ENCODE measurements around the gene GABRD. TPM values are rescaled to one million over a fixed set of nuclear protein-coding genes. Genes with fewer than 3 reads are reported as not detected.

GABRD gene
- total and polyA plus RNA-seq, 10 of the 15 experiments (the other 5 are each of a cell fraction or from before 2014, with no cell fraction given): not detected

- TF ChIP-seq SRF (IDR thresholded peaks at IDR 0.05; ENCODE audit: low read depth in 2 of 2, low read length in 2 of 2): no peak
- TF ChIP-seq BCL3 (IDR thresholded peaks at IDR 0.05; ENCODE audit: borderline replicate concordance, insufficient read depth, low read depth, low read length, poor library complexity, severe bottlenecking): peak; percentile 73
- Histone ChIP-seq H3K36me3 (ENCODE audit: control insufficient read depth in 2 of 2, insufficient read depth in 2 of 2, low read length in 1 of 2) (no peaks in the 10 kb centered on the region), H3K9ac (ENCODE audit: control insufficient read depth, insufficient read depth, low read length) (no peak overlapping the region), H3K4me1 (ENCODE audit: control insufficient read depth, insufficient read depth, low read length) (no peaks in the 10 kb centered on the region), H3K27me3 (replicated peaks in 1 of 2; ENCODE audit: control insufficient read depth in 2 of 2, insufficient read depth in 2 of 2, low read length in 1 of 2) (peaks cover 0 to 3% of the 10 kb centered on the region in 2 experiments; a peak in 3 of 4 replicates), H2AFZ (ENCODE audit: control insufficient read depth, low read depth, low read length) (no peak overlapping the region), H3K27ac (ENCODE audit: control insufficient read depth, insufficient read depth) (no peak overlapping the region), H3K9me3 (replicated peaks; ENCODE audit: control insufficient read depth, insufficient read depth, low read length) (no peaks in the 10 kb centered on the region; the same call in 2 of the 3 replicates), H3K79me2 (ENCODE audit: control insufficient read depth, insufficient read depth, low read length) (no peaks in the 10 kb centered on the region), H3K4me3 (no peak overlapping the region), H4K20me1 (ENCODE audit: control insufficient read depth, insufficient read depth) (no peaks in the 10 kb centered on the region), H3K4me2 (ENCODE audit: control insufficient read depth, insufficient read depth) (no peak overlapping the region)
- ChIA-PET CTCF (no interaction called here), POLR2A (no interaction called here), RAD21 (ENCODE audit: unreplicated experiment) (no interaction called here), SMC1A (ENCODE audit: uncharacterized antibody, unreplicated experiment) (no interaction called here)
- no TSS peak for BruUV-seq (replicated peaks)
- no peak for DNase-seq (ENCODE audit: low read depth, low spot score)
- intact Hi-C loops (cut with micrococcal nuclease; ENCODE audit: unreplicated experiment): no loop called here
- in situ Hi-C loops (cut with MboI): no loop called here
- 42% methylated on average over 4 of the region's 4 CpGs for WGBS (ENCODE audit: insufficient coverage, insufficient replicate concordance, low lambda C conversion rate, missing lambda C conversion rate)
- FAIRE-seq: no peak
- ATAC-seq: no peak
Observed at GRCh38 chr1:2041887-2042286, 22.7 kb downstream of the GABRD start.

GRCh38 chr1:2042830-2043773 lies 24.0 kb downstream of the GABRD start:
- Histone ChIP-seq H3K36me3 (ENCODE audit: control insufficient read depth in 2 of 2, insufficient read depth in 2 of 2, low read length in 1 of 2) (no peaks in the 10 kb centered on the region), H2AFZ (ENCODE audit: control insufficient read depth, low read depth, low read length) (no peak overlapping the region), H3K9me3 (replicated peaks; ENCODE audit: control insufficient read depth, insufficient read depth, low read length) (no peaks in the 10 kb centered on the region; the same call in 2 of the 3 replicates), H3K4me1 (ENCODE audit: control insufficient read depth, insufficient read depth, low read length) (no peaks in the 10 kb centered on the region), H3K4me3 (no peak overlapping the region), H3K79me2 (ENCODE audit: control insufficient read depth, insufficient read depth, low read length) (no peaks in the 10 kb centered on the region), H3K4me2 (ENCODE audit: control insufficient read depth, insufficient read depth) (no peak overlapping the region), H3K27ac (ENCODE audit: control insufficient read depth, insufficient read depth) (no peak overlapping the region), H3K9ac (ENCODE audit: control insufficient read depth, insufficient read depth, low read length) (no peak overlapping the region), H4K20me1 (ENCODE audit: control insufficient read depth, insufficient read depth) (no peaks in the 10 kb centered on the region), H3K27me3 (replicated peaks in 1 of 2; ENCODE audit: control insufficient read depth in 2 of 2, insufficient read depth in 2 of 2, low read length in 1 of 2) (peaks cover 0 to 4% of the 10 kb centered on the region in 2 experiments; a peak in 3 of 4 replicates)
- ATAC-seq (no peak), DNase-seq (ENCODE audit: low read depth, low spot score) (no peak), FAIRE-seq (no peak)
- WGBS (ENCODE audit: insufficient coverage, insufficient replicate concordance, low lambda C conversion rate, missing lambda C conversion rate): 61% methylated on average over 40 of the region's 41 CpGs
- no TSS peak for BruUV-seq (replicated peaks)
- SMC1A ChIA-PET (ENCODE audit: uncharacterized antibody, unreplicated experiment): no interaction called here
- RAD21 ChIA-PET (ENCODE audit: unreplicated experiment): no interaction called here
- POLR2A ChIA-PET: no interaction called here
- intact Hi-C loops (cut with micrococcal nuclease; ENCODE audit: unreplicated experiment): no loop called here
- CTCF ChIA-PET: interaction anchor here (0.6 to 2.2 kb wide), 2 partner anchors 82 to 1298 kb away, joined by 3 to 17 read pairs; no protein-coding TSS in a partner anchor
- in situ Hi-C loops (cut with MboI): no loop called here
- TF ChIP-seq POLR2A (IDR thresholded peaks at IDR 0.05; ENCODE audit: low read depth, low read length) (no peak), MLLT1 (IDR thresholded peaks at IDR 0.05) (no peak), PKNOX1 (IDR thresholded peaks at IDR 0.05) (no peak), ZNF24 (IDR thresholded peaks at IDR 0.05) (no peak), RFX5 (IDR thresholded peaks at IDR 0.05; ENCODE audit: low read depth, low read length) (no peak), ETV6 (conservative IDR thresholded peaks at IDR 0.05 in 1 of 2, IDR thresholded peaks at IDR 0.05 in 1 of 2; ENCODE audit: borderline replicate concordance in 1 of 2, low read depth in 1 of 2) (no peak), BCL11A (IDR thresholded peaks at IDR 0.05; ENCODE audit: low read depth, low read length) (no peak), ATF2 (IDR thresholded peaks at IDR 0.05; ENCODE audit: low read length) (no peak), HDAC2 (IDR thresholded peaks at IDR 0.05) (no peak)

All from GM12878 (cell line).